ENCODE results near the gene PAQR7.

PAQR7 gene

DNA sequence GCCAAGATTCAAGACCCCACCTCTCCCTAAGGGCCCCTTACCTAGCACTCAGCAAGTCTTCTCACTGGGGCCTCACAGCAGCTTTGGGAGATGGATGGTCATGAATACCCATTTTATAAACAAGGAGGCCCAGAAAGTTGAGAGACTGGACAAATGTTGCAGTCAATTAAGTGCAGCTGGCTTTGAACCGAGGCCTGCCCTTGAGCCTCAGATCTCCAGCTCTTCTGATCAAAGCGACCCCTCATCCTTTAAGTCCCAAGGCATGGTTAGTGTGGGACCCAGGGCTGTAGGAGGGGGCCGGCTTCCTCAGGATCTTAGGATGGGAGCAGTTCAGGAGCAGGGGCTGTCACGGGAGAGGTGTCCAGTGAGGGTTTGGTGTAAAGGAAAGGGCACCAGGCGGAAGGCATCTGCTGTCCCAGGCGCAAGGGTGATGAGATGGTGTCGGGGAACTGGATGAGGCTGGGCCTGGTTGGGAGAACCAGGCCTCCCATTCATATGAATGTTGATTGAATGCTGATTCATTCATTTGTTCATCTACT lies 60.9 kb downstream of the PAQR7 start:
- no peak for DNase-seq

GRCh38 chr1:25813734-25814471 lies 61.6 kb downstream of the PAQR7 start:
- no peak for DNase-seq

GRCh38 chr1:25813071-25813733 lies 62.3 kb downstream of the PAQR7 start:
- no peak for DNase-seq

Measured in midbrain (tissue), 1 donor.